ENCODE data around the gene CDK14. TPM values are rescaled to one million over a fixed set of nuclear protein-coding genes. Genes with fewer than 3 reads are reported as not detected.

CDK14 gene
- total and polyA plus RNA-seq, 2 donors (not counting 3 experiments of a cell fraction or from before 2014, with no cell fraction given): 5.5 to 34.2 TPM

DNA sequence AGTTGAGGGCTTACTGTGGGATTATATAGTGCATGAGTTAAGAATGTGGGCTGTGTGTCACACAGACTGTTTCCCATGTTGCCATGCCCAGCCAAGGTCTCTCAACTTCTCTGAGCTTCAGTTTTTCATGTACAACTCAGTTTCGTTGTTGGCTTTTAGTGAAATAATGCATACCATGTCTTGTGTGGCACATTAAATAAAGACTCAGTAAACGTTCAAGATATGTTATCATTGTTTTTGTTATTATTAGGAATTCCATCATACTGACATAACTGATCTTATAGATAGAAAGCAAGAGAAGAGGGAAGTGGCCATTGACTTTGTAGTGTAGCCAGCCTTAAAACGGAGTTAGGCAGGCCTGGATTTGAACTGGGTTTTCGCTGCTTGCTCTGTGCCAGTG is 2.9 kb downstream of the CDK14 start:
- CTCF ChIA-PET: interaction anchor here (0.6 to 6.5 kb wide), 7 partner anchors 9 to 151 kb away, joined by 3 to 72 read pairs (median 3); no protein-coding TSS in a partner anchor

More for the DNA sequence above, 2.9 kb downstream of the CDK14 start:
- peak; percentile 58 for DNase-seq (ENCODE audit: low read depth, low spot score)
- Histone ChIP-seq H3K27me3 (ENCODE audit: control insufficient read depth in 2 of 2, insufficient read depth in 2 of 2, low read length in 2 of 2) (no peaks in the 10 kb centered on the region), H4K20me1 (replicated peaks; ENCODE audit: control insufficient read depth, extremely low read depth, insufficient read depth, low read length) (no peaks in the 10 kb centered on the region), H3K4me3 (replicated peaks in 1 of 3; ENCODE audit: insufficient read depth in 1 of 3, low read depth in 1 of 3, low read length in 3 of 3) (no peak overlapping the region), H3K4me1 (ENCODE audit: control insufficient read depth, extremely low read depth, insufficient read depth, low read length) (peaks cover 46% of the 10 kb centered on the region), H3K9me1 (replicated peaks; ENCODE audit: control insufficient read depth, extremely low read depth, insufficient read depth, low read length) (no peaks in the 10 kb centered on the region), H3K79me2 (ENCODE audit: control insufficient read depth, insufficient read depth, low read length) (peaks cover 62% of the 10 kb centered on the region), H3K4me2 (ENCODE audit: insufficient read depth, low read length) (peak overlapping the region; percentile 29), H3K36me3 (ENCODE audit: control insufficient read depth in 2 of 2, extremely low read depth in 1 of 2, insufficient read depth in 2 of 2, low read length in 2 of 2) (no peaks in the 10 kb centered on the region), H3K27ac (ENCODE audit: insufficient read depth, low read depth, low read length) (peak overlapping the region; percentile 62), H2AFZ (ENCODE audit: low read depth, low read length) (no peak overlapping the region), H3K9me3 (replicated peaks; ENCODE audit: control insufficient read depth, insufficient read depth, low read length) (no peaks in the 10 kb centered on the region), H3K9ac (replicated peaks; ENCODE audit: extremely low read depth, insufficient read depth, low read length) (peak overlapping the region; percentile 30)
- POLR2A ChIA-PET: interaction anchor here (1.0 kb wide), 1 partner anchor 26 kb away, joined by 3 read pairs; no protein-coding TSS in a partner anchor
- peak; percentile 85 for FAIRE-seq
- intact Hi-C loops (cut with micrococcal nuclease): loop anchor here (10.0 kb wide), 2 partner anchors 144 to 866 kb away; no protein-coding TSS in a partner anchor
- TF ChIP-seq POLR2A (IDR thresholded peaks at IDR 0.05; ENCODE audit: low read depth, low read length) (no peak), MYC (IDR thresholded peaks at IDR 0.05; ENCODE audit: low read depth, low read length) (no peak), GATA2 (IDR thresholded peaks at IDR 0.05; ENCODE audit: insufficient read depth, insufficient read length, low read depth, low read length) (peak; percentile 91), FOS (IDR thresholded peaks at IDR 0.05; ENCODE audit: borderline replicate concordance, insufficient read depth, low read length) (peak; percentile 6), POLR2AphosphoS5 (IDR thresholded peaks at IDR 0.05; ENCODE audit: insufficient read depth, low read depth, low read length) (peak; percentile 39), EZH2 (IDR thresholded peaks at IDR 0.05; ENCODE audit: borderline replicate concordance, low read depth, low read length, severe bottlenecking) (no peak), JUN (IDR thresholded peaks at IDR 0.05; ENCODE audit: borderline replicate concordance, insufficient read depth, insufficient read length, low read depth) (peak; percentile 49)
- TF ChIP-seq, protein P1, sequence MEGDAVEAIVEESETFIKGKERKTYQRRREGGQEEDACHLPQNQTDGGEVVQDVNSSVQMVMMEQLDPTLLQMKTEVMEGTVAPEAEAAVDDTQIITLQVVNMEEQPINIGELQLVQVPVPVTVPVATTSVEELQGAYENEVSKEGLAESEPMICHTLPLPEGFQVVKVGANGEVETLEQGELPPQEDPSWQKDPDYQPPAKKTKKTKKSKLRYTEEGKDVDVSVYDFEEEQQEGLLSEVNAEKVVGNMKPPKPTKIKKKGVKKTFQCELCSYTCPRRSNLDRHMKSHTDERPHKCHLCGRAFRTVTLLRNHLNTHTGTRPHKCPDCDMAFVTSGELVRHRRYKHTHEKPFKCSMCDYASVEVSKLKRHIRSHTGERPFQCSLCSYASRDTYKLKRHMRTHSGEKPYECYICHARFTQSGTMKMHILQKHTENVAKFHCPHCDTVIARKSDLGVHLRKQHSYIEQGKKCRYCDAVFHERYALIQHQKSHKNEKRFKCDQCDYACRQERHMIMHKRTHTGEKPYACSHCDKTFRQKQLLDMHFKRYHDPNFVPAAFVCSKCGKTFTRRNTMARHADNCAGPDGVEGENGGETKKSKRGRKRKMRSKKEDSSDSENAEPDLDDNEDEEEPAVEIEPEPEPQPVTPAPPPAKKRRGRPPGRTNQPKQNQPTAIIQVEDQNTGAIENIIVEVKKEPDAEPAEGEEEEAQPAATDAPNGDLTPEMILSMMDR (IDR thresholded peaks at IDR 0.05; ENCODE audit: extremely low read depth in 1 of 2, insufficient read depth in 1 of 2, low read depth in 1 of 2, low read length in 2 of 2): no peak
- TF ChIP-seq, protein P2, sequence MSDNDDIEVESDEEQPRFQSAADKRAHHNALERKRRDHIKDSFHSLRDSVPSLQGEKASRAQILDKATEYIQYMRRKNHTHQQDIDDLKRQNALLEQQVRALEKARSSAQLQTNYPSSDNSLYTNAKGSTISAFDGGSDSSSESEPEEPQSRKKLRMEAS (IDR thresholded peaks at IDR 0.05; ENCODE audit: insufficient read depth, insufficient read length): no peak
- dilution Hi-C loops (cut with MboI; ENCODE audit: extremely low pct_ligation_motif_present, low sequenced_read_pairs): no loop called here
- BruUV-seq (replicated peaks): no TSS peak
